Measurements from ENCODE around the gene SMIM22. TPM values are rescaled to one million over a fixed set of nuclear protein-coding genes. Genes with fewer than 3 reads are reported as not detected.

The SMIM22 gene, protein sequence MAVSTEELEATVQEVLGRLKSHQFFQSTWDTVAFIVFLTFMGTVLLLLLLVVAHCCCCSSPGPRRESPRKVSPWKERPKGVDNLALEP
- total RNA-seq (2021): not detected in 2 replicates
- not detected for Bru-seq, nascent RNA
- not detected for BruChase-seq, experiment 1, labeled RNA remaining after a 2-hour chase
- BruChase-seq, experiment 2, labeled RNA remaining after a 6-hour chase: not detected
- long read RNA-seq: 0 reads

DNA sequence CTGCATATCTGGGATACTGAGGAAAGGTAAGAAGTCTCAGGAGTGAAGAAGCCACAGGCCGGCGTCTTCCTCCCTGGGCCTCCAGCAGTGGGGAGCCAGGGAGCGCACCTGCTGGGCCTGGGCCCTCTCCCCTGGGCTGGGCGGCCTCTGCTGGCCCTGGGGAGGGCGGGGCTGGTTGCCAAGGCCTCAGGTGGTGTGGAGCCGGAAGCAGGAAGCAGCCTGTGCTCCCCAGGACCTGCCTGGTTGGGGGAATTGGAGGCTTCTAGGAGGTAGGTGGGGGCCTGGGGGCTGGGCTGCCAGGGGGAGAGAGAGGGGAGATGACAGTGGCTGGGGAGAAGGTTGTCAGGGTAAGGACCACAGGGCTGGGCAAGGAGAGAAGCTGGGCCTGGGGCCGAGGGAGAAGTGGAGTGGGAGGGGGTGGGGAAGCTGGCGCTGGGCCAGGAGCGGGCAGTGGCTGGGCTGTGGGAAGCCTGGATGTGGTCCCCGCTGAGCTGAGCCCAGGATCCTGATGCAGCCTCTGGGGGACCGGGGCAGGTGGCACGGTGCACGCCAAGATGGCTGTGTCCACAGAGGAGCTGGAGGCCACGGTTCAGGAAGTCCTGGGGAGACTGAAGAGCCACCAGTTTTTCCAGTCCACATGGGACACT lies at the start of gene SMIM22:
Gene SMIM22 (plus strand): TSS at position 189 of the 647 bp plus-strand sequence. CDS start 366 bp downstream, at position 555.
- no TSS peak for BruUV-seq (replicated peaks)
- no peaks in the 10 kb centered on the region for H3K36me3 ChIP-seq (ENCODE audit: insufficient read depth, low read length, poor library complexity, severe bottlenecking)
- H3K4me1 ChIP-seq (ENCODE audit: insufficient read depth, low read length, poor library complexity, severe bottlenecking): no peaks in the 10 kb centered on the region
- H3K27me3 ChIP-seq (replicated peaks; ENCODE audit: insufficient read depth, low read depth, low read length, poor library complexity): no peaks in the 10 kb centered on the region
- no peaks in the 10 kb centered on the region for H3K9me3 ChIP-seq (ENCODE audit: low read depth, low read length, poor library complexity, severe bottlenecking)
- TF ChIP-seq, protein P1, sequence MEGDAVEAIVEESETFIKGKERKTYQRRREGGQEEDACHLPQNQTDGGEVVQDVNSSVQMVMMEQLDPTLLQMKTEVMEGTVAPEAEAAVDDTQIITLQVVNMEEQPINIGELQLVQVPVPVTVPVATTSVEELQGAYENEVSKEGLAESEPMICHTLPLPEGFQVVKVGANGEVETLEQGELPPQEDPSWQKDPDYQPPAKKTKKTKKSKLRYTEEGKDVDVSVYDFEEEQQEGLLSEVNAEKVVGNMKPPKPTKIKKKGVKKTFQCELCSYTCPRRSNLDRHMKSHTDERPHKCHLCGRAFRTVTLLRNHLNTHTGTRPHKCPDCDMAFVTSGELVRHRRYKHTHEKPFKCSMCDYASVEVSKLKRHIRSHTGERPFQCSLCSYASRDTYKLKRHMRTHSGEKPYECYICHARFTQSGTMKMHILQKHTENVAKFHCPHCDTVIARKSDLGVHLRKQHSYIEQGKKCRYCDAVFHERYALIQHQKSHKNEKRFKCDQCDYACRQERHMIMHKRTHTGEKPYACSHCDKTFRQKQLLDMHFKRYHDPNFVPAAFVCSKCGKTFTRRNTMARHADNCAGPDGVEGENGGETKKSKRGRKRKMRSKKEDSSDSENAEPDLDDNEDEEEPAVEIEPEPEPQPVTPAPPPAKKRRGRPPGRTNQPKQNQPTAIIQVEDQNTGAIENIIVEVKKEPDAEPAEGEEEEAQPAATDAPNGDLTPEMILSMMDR (conservative IDR thresholded peaks at IDR 0.05; ENCODE audit: low read depth, low read length): no peak
- TF ChIP-seq EZH2 (IDR thresholded peaks at IDR 0.05; ENCODE audit: borderline replicate concordance, low read depth, low read length, poor library complexity, severe bottlenecking): no peak
- H3K27ac ChIP-seq (ENCODE audit: low read depth, low read length, poor library complexity, severe bottlenecking): no peak within 1 kb of the TSS
- POLR2A ChIA-PET (ENCODE audit: low non-redundant PET): no interaction called here
- DNase-seq (ENCODE audit: low spot score): no peak
- intact Hi-C loops (cut with micrococcal nuclease; ENCODE audit: unreplicated experiment): no loop called here
- no peak within 1 kb of the TSS for H3K4me3 ChIP-seq (ENCODE audit: low read depth, low read length, poor library complexity, severe bottlenecking)
- CTCF ChIA-PET: no interaction called here

DNA sequence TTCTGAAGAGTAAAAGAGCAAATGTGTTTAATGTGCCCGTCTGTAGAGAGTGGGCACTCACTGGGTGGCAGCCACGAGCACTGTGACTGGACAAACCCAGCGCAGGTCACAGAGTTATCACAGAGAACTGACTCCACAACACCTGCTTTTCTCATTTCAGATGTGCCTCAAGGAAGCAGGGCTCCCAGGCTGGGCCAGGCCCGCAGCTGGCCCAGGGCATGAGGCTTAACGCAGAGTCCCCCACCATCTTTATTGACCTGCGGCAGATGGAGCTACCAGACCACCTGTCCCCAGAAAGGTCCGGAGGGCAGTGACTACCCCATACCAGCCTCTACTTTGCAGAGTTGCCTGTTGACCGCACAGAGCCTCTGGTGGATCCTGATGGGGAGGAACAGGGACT lies 49.0 kb upstream of the SMIM22 start:
- H3K27ac ChIP-seq (ENCODE audit: low read depth, low read length, poor library complexity, severe bottlenecking): no peak overlapping the region
- H3K36me3 ChIP-seq (ENCODE audit: insufficient read depth, low read length, poor library complexity, severe bottlenecking): peaks cover 5% of the 10 kb centered on the region
- BruUV-seq (replicated peaks): no TSS peak
- POLR2A ChIA-PET (ENCODE audit: low non-redundant PET): no interaction called here
- no peak for DNase-seq (ENCODE audit: low spot score)
- TF ChIP-seq, protein P1 (conservative IDR thresholded peaks at IDR 0.05; ENCODE audit: low read depth, low read length): no peak
- no peak for TF ChIP-seq EZH2 (IDR thresholded peaks at IDR 0.05; ENCODE audit: borderline replicate concordance, low read depth, low read length, poor library complexity, severe bottlenecking)
- H3K4me1 ChIP-seq (ENCODE audit: insufficient read depth, low read length, poor library complexity, severe bottlenecking): no peaks in the 10 kb centered on the region
- H3K27me3 ChIP-seq (replicated peaks; ENCODE audit: insufficient read depth, low read depth, low read length, poor library complexity): no peaks in the 10 kb centered on the region
- intact Hi-C loops (cut with micrococcal nuclease; ENCODE audit: unreplicated experiment): no loop called here
- H3K9me3 ChIP-seq (ENCODE audit: low read depth, low read length, poor library complexity, severe bottlenecking): no peaks in the 10 kb centered on the region
- CTCF ChIA-PET: no interaction called here
- no peak overlapping the region for H3K4me3 ChIP-seq (ENCODE audit: low read depth, low read length, poor library complexity, severe bottlenecking)

DNA sequence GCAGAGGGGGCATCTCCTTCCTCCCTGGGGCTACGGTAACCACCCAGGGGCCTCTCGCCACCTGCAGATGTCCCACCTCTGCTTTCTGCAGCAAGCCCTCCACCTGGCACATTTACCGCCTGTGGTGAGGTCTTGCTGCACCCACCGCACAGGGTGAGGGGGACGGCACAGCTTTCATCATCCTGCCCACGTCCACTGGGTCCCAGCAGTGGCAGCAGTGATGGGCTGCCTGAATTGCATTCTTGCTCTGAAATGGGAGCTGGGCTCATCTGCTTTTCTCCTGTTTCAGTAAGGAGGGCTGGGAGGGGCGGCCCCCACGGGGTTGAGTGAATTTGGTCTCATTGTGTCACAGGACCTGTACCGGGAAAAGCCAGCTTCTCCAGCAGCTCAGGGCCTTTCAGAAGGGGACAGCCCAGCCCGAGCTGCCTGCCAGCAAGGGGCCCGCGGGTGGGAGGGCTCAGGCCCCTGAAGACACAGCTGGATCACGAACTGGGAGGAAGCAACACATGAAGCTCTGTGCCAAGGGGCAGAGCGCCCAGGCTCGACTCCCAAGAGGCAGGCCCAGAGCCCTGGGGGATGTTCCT lies 48.1 kb upstream of the SMIM22 start:
- Histone ChIP-seq H3K27ac (ENCODE audit: low read depth, low read length, poor library complexity, severe bottlenecking) (no peak overlapping the region), H3K36me3 (ENCODE audit: insufficient read depth, low read length, poor library complexity, severe bottlenecking) (peaks cover 14% of the 10 kb centered on the region), H3K9me3 (ENCODE audit: low read depth, low read length, poor library complexity, severe bottlenecking) (no peaks in the 10 kb centered on the region), H3K4me3 (ENCODE audit: low read depth, low read length, poor library complexity, severe bottlenecking) (no peak overlapping the region), H3K4me1 (ENCODE audit: insufficient read depth, low read length, poor library complexity, severe bottlenecking) (no peaks in the 10 kb centered on the region), H3K27me3 (replicated peaks; ENCODE audit: insufficient read depth, low read depth, low read length, poor library complexity) (no peaks in the 10 kb centered on the region)
- CTCF ChIA-PET: no interaction called here
- TF ChIP-seq EZH2 (IDR thresholded peaks at IDR 0.05; ENCODE audit: borderline replicate concordance, low read depth, low read length, poor library complexity, severe bottlenecking): no peak
- TF ChIP-seq, protein P1 (conservative IDR thresholded peaks at IDR 0.05; ENCODE audit: low read depth, low read length): no peak
- POLR2A ChIA-PET (ENCODE audit: low non-redundant PET): no interaction called here
- BruUV-seq (replicated peaks): no TSS peak
- intact Hi-C loops (cut with micrococcal nuclease; ENCODE audit: unreplicated experiment): no loop called here
- no peak for DNase-seq (ENCODE audit: low spot score)

All from A673 (cell line).